Central memory CD4-positive, alpha-beta T cell (primary cell): ENCODE results near the gene PRKAR1B.
"Not testable (repeated sequence)": the region's sequence is repeated elsewhere in the genome, so short reads cannot be mapped to it uniquely, and the experiment has no call there.

Experiments
- DNase-seq: peaks from one replicate; pipeline ENCODE4 v3.0.0; 2022

PRKAR1B gene

DNA sequence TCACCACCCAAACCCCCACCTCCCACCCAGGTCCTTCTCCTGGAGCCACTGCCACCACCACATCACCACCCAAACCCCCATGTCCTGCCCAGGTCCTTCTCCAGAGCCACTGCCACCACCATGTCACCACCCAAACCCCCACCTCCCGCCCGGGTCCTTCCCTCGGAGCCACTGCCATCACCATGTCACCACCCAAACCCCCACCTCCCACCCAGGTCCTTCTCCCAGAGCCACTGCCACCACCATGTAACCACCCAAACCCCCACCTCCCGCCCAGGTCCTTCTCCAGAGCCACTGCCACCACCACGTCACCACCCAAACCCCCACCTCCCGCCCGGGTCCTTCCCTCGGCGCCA, 175.5 kb downstream of the PRKAR1B start:
- DNase-seq: not testable (repeated sequence)

DNA sequence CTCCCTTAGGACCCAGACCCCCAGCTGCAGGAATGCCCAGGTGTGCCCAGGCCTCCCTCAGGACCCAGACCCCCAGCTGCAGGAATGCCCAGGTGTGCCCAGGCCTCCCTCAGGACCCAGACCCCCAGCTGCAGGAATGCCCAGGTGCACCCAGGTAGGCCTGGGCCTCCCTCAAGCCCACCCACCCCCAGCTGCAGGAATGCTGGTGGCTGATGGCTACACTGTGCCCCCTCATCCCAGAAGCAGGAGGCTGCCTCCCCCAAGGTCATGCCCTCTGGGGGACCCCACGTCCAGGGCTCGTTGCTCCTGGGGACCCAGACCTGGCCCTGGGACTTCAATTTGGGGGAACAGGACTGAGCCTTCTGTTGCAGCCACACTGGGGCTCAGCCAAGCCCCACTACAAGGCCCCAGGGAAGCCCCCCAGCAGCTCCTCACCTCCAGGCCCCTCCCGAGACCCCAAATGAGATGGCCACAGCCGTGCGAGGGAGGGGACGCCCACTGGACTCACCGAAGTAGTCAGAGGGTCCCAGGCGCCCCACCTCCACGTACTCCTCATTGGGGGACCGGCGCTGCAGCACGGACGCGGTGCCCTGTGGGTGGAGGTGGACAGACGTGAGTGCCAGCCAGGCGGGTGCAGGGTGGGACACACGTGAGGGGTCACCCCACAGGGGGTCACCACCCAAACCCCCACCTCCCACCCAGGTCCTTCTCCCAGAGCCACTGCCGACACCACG, 176.0 kb downstream of the PRKAR1B start:
- no peak for DNase-seq

DNA sequence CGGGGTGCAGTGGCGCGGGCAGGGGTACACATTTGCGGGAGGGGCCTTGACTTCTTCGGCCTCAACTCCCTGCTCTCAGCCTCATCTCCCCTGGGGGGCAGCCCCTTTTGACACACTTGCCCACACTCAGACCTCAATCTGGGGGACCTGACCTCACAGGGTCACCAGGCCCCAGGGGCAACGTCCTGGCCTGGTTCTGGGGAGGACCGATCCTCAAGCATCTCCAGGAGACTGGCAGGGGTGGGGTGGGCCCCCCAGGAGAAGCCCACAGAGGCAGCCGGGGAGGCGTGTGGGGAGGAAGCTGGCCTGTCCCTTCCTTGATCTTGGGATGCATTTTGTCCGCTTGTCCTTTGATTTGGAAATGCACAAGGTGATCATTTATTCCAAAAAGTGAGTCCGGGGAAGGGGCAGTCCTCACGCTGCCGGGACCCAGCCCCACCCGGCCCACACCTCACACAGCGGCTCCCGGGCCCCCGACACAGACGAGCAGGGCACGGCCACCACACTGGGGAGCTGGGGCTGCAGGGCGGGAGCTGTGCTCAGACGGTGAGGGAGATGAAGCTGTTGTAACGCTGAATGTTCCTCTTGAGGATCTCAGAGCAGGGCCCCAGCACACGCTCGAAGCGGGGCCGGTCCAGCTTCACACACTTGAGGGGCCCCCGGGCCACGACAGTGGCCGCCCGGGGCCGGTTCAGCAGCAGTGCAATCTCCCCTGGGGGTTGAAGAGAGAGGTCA, 177.0 kb downstream of the PRKAR1B start:
- DNase-seq: no peak

DNA sequence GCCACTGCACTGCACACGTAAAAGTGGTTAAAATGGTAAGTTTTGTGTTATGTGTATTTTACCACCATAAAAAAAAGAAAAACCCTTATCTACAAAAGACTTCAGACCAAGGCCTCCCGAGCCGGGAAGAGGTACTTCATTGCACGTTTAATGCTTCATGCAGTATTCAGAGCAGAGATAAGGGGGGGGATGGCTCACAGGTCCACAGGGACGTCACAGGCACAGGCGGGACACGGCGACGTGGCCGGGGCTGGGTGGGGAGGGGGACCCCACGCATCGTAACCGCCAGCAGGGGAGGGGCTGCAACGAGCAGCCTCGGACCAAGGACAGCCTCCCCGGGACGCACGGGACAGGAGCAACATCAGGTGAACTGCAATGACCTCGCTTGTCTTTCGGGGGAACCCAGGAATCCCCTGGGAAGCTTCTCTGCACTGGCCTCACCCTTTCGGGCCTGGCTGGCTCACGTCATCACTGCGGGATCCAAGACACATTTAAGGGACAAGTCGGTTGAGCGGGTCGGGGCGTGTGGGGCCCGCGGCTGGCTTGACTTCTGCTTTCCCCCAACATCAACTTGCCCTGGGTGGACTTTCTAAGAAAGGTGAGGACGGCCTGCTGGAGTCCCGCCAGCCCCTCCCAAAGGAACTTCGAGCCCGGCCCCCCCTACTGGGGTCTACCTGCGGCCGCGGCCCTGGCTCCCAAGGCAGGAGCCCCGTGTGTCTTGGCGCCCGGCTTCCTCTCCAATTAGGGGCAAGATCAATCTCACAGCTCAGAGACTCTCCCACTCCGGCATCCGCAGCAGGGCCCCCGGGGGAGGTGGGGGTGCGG, 177.8 kb downstream of the PRKAR1B start:
- no peak for DNase-seq

DNA sequence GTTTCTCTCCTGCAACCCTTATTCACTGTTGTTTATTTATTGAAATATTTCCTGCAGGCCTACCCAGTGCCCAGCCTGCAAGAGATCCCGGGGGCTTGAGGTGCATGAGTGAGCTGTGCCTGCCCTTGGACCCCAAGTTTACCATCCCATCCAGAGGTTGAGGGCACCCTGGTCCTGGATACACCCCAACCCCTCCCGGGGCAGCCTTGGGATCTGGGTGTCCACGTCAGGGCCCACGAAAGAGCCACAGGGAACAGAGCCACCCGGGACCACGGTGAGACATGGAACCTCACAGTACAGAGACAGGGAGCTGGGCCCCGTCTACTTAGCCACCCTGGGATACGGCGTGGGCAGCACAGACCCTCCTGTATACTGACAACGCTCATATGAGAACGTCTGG, 178.7 kb downstream of the PRKAR1B start:
- no peak for DNase-seq

DNA sequence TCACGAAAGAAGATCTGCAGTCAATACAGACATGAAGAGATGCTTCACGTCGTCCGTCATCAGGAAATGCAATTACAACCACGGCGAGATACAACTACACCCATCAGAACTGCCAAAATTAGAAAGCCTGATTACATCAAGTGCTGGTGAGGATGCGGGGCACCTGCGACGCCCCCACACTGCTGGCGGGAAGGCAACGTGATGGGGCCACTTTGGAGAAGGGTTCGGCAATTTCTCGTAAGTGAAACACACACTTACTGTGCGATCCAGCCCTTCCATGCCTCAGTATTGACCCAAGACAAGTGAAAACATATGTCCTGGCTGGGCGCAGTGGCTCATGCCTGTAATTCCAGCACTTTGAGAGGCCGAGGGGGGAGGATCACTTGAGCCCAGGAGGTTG, 181.6 kb downstream of the PRKAR1B start:
- DNase-seq: no peak

DNA sequence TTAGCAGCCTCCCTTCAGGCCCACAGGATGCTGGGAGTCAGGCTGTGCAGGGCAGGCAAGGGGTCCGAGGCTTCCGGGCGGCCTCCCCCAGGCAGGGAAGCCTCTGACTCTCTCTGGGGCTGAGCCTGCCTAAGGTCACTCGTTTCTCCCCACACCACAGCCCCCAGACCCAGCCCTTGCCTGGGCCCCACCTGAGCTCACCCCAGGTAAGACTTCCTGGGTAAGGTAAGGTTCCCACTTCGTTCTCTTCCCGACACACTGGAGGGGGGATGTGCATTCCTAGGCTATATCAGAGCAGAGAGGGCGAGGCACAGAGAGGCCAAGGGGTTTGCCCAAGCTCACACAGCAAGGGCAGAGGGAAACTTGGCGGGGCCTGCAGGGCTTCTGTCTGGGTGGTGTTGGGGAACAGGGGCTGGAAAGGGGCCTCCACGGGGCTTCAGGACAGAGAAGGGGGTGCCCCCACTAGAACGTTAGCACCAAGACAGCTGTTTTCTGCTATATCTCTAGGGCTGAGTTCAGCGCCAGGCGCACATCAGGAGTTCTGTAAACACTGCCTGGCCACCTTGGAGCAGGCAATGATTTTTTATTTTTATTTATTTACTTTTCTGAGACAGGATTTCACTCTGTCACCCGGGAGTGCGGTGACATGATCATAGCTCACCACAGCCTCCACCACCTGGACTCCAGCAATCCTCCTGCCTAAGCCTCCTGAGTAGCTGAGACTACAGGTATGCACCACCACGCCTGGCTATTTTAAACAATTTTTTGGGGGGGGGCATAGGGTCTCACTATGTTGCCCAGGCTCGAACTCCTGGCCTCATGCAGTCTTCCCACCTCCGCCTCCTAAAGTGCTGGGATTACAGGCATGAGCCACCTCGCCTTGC, 182.5 kb downstream of the PRKAR1B start:
- no peak for DNase-seq

DNA sequence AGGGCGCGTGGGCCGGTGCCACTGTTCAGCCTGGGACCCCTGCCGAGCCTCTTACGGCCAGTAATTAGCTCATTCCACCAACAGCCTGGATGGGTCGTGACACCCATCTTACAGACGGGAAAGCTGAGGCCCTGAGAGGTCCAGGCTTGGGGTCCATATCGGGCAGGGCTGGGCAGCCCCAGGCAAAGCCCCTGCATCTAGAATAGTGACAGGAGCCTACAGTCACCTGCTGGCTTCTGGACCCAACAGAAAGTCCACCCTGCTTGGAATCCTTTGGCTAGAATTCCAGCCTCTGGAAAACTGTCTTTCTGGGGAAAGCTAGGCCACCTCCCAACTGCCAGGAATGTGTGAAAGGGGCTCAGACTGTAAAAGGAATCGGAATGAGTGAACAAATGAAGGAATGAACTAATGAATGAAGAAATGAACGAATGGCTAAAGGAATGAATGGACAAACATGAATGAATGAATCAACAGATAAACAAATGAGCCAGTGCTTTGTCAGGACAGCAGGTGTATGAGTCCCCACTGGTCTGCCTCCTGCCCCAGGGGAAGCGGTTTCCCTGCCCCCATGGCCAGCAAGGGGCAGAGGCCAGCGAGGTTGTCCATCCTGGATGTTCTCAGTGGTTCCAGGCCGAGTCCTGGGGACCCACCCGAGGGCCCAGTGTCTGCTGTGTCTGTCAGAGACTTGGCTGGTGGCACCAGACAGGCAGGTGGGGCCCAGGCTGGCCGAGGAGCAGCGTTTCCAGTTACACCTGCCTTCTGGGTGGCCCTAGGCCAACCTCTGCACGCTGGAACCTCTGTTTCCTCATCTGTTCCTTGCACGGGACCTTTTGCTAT, 183.4 kb downstream of the PRKAR1B start:
- DNase-seq: no peak

DNA sequence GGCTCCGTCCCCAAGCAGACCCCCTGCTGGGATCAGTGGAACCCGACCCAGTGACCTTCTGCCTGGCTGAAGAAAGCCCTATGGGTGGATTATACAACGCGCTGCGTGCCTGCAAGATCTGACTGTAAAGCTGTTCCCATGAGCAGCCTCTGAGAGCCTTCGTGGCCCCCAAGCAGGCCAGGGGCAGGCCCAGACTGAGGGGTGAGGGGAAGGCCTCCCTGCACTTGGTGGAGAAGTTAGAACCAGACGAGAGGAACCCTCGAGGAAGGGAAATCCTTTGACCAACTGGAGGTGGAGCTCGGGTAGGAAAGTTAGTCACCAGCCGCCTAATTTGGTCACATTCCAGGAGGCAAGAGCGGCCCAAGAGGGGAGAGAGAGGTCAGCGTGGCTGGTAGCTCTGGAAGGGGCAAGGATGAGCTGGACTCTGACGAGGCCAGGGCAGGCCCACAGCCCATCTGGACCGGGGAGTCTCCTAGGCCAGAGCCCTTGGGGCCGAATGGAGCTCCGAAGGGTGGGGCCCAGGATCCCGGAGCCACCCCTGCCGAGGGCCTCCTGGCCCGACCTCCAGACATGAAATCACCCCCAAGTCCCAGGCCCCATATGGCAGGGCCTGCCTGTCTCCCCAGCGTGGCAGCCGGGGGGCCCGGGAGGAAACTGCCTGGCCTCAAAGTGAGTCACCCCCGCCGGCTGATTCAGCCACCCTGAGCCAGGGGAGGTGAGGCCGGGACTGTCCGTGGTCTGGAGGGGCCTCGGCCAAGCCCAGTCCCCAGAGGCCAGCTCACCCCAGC, 184.2 kb downstream of the PRKAR1B start:
- no peak for DNase-seq

DNA sequence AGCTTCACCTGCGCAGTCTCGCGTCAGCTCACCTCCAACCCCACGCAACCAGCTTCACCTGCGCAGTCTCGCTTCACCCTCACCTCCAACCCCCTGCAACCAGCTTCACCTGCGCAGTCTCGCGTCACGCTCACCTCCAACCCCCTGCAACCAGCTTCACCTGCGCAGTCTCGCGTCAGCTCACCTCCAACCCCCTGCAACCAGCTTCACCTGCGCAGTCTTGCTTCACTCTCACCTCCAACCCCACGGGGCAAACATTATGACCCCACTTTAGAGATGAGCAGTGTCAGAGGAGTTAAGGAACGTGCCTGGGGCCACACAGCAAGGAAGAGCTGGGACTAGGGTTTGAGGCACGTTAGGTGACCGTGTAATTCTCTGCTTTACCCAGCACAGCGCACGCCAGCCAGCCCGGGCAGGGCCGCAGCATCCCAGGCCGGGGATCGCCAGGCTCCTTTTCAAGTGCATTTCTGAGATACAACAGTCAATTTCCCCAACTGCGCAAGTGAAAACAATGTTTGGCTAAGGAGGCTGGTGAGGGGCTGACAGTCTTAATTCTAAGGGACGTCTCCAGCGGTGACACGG, 184.9 kb downstream of the PRKAR1B start:
- no peak for DNase-seq

DNA sequence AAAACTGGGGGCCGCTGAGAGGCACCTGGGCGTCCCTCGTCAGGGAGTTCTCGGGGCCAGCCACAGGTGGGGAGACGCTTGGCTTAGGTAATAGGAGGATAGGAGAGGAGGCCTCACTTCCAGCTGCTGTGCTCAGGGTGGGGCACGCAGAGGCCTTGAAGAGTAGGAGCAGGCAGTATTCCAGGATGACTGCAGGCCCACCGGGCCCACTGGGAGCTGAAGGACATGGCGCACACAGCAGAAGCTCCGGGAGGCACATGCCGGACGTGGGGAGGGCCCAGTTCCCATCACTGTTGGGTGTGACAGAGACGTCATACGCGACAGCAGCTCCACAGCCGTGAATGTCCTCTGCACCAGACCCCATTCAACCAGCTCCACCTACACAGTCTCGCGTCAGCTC, 185.4 kb downstream of the PRKAR1B start:
- no peak for DNase-seq

DNA sequence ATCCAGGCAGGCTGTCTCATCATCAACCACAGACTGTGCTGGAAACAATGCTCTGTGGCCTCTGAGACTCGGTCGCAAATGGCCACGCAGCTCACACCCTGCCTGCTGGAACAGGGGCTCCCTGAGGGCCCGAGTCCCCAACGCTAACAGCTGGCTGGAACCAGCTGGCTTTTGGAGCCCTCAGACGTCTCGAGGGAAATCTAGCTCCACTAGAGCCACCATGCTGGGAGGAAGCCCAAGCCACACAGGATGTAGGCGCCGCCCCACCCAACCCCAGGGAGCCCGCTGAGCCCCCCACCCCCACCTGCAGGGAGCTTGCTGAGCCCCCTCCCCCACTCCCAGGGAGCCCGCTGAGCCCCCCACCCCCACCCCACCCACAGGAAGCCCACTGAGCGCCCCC, 186.1 kb downstream of the PRKAR1B start:
- no peak for DNase-seq

DNA sequence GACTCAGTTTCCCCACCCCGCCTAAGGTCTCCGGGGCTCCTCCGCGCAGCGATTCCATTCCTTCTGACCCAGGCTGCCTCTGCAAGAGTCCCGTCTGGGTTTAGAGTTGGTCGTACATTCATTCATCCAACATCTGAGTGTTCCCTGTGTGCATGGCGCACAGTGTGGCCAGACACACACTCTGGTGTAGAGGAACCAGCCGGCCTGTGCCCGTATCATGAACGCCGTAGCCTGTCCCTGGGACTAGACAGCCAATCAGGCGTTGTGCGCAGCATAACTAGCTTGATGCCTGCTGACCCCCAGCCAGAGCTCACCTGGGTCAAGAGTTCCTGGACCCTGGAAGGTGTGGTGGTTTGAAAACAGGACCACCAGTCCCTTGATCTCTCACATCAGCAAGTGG, 186.5 kb downstream of the PRKAR1B start:
- no peak for DNase-seq

DNA sequence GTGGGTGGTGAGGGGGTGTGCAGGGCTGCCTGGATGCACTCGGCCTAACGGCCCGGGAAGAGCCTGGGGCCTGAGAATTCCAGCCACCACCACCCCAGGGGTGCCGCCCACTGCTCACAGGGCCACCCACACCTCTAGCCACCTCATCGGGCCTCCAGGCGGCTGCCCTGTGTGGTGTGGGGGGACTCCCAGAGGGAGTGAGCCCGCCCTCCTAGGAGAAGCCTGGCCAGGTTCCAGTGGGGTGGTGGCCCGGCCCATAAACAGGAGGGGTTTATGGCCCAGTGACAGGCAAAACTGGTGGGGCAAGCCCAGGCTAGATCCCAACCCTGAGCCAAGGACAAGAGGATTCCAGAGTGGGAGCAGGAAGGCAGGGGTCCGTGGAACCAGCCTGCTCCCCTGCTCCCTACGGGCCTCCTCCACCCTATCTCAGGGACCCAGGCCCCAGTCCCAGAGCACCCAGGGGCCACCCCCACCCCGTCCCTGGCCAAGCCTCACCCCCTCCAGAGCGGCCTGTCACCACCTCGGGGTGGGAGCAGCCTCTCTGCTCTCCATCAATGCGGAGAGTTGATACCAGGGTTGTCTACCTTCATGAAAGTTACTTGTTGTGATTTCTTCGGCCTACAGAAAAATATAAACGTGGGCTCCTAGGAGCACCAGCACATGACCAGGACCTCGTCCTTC, 187.2 kb downstream of the PRKAR1B start:
- no peak for DNase-seq

DNA sequence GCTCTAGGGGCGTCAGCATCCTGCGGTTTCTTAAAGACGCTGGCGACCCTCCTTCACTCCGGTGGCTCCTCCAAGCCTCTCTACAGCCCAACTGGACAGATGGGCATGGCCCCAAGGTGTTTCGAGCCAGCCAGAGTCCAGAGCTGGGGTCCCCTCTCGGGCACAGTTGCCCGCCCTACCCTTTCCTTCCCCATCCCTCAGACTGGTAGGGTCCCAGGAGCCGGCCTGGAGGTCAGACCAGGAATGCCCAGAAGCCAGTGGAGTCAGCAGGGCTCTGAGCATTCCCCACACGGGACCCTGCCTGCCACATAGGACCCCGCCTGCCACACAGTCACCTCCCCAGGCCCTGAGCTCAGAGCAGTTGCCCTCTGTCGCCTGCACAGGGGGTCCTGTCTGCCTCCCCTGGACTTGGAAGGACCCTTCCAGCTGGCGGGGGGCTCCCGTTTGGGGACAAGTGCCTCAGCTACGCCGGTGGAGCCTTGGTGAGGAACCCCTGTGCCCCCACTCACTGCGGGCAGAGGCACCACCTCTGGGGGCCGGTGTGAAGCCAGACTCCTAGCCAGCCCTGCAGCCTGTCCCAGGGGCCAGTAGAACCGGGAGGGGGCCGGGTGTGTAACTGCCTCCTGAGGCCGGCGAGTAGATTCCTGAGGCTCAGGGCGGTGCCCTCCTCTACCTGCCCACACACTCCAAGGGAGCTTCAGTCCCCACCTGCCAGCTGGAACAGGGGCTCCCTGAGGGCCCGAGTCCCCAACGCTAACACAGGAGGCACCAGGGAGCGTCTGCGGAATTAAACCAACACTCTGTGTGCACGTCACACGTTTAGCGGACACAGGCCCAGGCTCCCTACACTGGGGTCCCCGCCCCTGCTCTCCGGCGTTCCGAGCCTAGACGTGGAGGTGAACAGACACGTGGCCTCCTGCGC, 188.1 kb downstream of the PRKAR1B start:
- no peak for DNase-seq

DNA sequence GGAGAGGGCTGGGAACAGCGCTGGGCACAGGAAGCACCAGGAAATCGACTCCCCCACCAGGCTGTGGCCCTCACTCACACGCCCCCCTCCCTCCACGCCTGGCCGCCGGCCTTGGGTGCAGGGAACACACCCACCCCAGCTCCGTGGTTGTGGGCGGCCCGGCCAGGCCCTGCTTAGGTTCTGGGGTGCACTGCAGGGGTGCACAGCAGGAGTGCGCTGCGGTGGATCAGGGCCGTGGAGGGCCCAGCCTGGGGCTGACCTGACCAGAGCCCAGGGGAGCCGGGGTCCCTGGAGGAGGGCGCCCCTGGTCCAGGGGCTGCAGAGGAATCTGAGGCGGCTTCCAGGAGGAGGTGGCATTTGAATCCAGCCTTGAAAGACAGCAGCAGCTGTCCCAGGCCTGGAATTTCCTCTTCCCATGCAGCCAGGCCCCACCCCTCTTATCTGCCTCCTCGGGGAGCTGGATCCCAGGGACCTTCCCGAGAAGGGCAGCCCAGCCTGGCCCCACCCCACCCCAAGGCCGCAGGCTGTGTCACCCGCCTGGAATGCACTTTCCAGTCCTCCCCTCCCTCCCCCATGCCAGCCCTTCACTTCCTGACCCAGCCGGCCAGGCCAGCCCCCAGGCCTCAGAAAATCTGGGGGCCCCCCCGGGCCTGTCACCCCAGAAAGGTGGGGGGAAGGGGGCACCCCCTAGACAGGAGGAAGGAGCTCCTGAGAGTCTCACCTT, 189.0 kb downstream of the PRKAR1B start:
- DNase-seq: no peak

DNA sequence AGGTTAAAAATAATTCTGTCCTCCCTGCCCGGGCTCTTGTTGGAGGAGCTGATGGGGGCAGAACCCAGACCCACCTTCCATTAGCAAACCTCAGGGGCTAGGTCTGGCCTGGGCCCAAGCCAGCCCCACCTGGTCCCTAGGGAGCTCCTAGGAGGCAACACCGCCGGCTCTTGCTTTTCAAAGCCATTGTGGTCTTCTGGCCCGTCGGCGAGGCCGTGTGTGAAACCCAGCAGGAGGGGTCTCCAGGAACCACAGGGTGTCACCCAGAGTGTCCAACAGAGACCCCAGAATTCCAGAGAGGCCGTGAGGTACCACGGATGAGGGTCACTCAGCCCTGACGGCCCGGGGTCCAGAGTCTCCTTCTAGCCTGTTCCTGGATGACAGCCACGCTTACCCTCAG, 190.8 kb downstream of the PRKAR1B start:
- DNase-seq: no peak

DNA sequence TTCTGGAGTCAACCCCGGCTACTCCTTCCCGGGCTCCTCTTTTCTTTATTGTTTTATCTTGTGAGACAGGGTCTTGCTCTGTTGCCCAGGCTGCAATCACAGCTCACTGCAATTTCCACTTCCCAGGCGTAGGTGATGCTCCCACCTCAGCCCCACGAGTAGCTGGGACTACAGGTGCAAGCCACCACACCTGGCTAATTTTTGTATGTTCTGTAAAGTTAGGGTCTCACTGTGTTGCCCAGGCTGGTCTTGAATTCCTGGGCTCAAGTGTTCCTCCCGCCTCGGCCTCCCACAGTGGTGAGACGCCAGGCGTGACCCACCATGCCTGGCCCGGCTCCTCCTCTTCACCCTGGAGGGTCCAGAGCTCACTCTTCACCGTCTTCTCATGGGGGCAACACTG, 192.1 kb downstream of the PRKAR1B start:
- no peak for DNase-seq
